Astrocyte (in vitro differentiated cells and primary cell): ENCODE data around the gene ALX4.

Source experiments
- CTCF ChIP-seq: IDR thresholded peaks from 2 replicates; pipeline ENCODE4 v1.5.1; 2011; ENCODE audit warnings: low read depth, mild to moderate bottlenecking, inconsistent platforms, low read length, moderate library complexity; ENCODE audit not compliant: insufficient read depth
- EZH2 ChIP-seq: IDR thresholded peaks from 2 replicates; pipeline ENCODE4 v1.6.1; 2012; ENCODE audit warnings: mild to moderate bottlenecking, low read length, inconsistent platforms; ENCODE audit not compliant: insufficient read depth

- TF ChIP-seq CTCF (no peak), EZH2 (no peak)
These were observed 49.9 kb downstream of the ALX4 start for GRCh38 chr11:44260081-44260480.
